ENCODE results near the gene ZNF282. TPM values are rescaled to one million over a fixed set of nuclear protein-coding genes. Genes with fewer than 3 reads are reported as not detected.

ZNF282 gene
- total and polyA plus RNA-seq, 9 of the 15 experiments (the other 6 are each of a cell fraction or from before 2014, with no cell fraction given), result 0.76 to 58.6 (median 17.4) TPM

DNA sequence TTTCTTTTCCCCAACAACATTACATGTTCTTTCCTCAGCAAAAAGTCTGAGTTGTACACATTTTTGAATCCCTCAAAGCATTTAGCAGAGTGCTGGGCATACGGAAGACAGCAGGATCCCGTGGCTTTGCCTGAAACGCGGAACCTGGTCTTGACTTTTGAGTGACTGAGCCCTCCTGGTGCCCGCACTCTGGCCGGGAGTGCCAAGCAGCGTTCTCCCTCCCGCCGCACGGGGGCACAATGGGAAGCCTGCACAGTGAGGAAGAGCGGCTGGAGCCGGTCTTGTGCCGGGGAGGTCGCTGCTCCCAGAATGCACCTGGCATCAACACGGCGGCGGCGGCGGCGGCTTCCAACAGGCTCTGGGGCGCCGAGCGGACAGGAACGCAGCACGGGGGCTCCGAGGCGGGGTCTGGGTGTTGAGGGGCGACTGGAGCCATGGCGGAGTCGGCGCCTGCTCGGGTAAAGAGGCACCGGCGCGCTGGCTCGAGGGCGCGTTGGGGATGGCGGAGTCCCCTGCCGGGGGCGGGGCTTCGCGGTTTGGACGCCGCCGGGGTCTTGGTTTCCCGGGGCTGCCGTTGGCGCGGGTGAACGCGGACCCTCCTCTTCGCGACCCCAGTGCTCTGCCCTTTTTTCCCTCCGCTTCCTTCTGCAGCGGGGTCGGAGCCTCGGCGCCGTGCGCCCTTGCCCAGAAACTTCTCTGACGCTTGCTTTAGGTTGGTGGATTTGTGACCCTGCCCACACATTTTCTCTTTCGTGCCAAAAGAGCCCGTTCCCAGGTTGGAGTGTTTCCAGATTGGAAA is 44.2 kb downstream of the ZNF282 start, which contains the start of gene ZNF212 (continued):
- TF ChIP-seq NR2C2 (CRISPR knock-in tag; IDR thresholded peaks at IDR 0.05) (no peak; the same call in 1 of the 2 replicates), NR2C2 (tag; IDR thresholded peaks at IDR 0.05) (peak; percentile 93), SMAD3 (CRISPR knock-in tag; conservative IDR thresholded peaks at IDR 0.05) (peak; percentile 73), U2AF1 (optimal IDR thresholded peaks at IDR 0.05; ENCODE audit: low read depth, low read length) (peak; percentile 82), SRSF3 (IDR thresholded peaks at IDR 0.05; ENCODE audit: insufficient read depth, low read length) (no peak), PHTF2 (CRISPR knock-in tag; IDR thresholded peaks at IDR 0.05) (no peak), EP400 (IDR thresholded peaks at IDR 0.05) (peak; percentile 87), DDX20 (tag; IDR thresholded peaks at IDR 0.05; ENCODE audit: low read depth) (no peak), THRAP3 (IDR thresholded peaks at IDR 0.05; ENCODE audit: borderline replicate concordance) (no peak), SLC30A9 (CRISPR knock-in tag; IDR thresholded peaks at IDR 0.05) (no peak), BRCA1 (IDR thresholded peaks at IDR 0.05) (no peak), BRCA1 (CRISPR knock-in tag; IDR thresholded peaks at IDR 0.05) (0 out of 2 replicates have a peak, but pooled peaks have one; percentile 86), SMC3 (conservative IDR thresholded peaks at IDR 0.05; ENCODE audit: insufficient read depth, low read depth, low read length) (peak; percentile 83), ZNF586 (CRISPR knock-in tag; conservative IDR thresholded peaks at IDR 0.05) (no peak)
- TF ChIP-seq, protein P1, sequence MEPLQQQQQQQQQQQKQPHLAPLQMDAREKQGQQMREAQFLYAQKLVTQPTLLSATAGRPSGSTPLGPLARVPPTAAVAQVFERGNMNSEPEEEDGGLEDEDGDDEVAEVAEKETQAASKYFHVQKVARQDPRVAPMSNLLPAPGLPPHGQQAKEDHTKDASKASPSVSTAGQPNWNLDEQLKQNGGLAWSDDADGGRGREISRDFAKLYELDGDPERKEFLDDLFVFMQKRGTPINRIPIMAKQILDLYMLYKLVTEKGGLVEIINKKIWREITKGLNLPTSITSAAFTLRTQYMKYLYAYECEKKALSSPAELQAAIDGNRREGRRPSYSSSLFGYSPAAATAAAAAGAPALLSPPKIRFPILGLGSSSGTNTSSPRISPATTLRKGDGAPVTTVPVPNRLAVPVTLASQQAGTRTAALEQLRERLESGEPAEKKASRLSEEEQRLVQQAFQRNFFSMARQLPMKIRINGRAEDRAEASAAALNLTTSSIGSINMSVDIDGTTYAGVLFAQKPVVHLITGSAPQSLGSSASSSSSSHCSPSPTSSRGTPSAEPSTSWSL (CRISPR knock-in tag; IDR thresholded peaks at IDR 0.05; ENCODE audit: borderline replicate concordance), result no peak
- TF ChIP-seq, protein P2, sequence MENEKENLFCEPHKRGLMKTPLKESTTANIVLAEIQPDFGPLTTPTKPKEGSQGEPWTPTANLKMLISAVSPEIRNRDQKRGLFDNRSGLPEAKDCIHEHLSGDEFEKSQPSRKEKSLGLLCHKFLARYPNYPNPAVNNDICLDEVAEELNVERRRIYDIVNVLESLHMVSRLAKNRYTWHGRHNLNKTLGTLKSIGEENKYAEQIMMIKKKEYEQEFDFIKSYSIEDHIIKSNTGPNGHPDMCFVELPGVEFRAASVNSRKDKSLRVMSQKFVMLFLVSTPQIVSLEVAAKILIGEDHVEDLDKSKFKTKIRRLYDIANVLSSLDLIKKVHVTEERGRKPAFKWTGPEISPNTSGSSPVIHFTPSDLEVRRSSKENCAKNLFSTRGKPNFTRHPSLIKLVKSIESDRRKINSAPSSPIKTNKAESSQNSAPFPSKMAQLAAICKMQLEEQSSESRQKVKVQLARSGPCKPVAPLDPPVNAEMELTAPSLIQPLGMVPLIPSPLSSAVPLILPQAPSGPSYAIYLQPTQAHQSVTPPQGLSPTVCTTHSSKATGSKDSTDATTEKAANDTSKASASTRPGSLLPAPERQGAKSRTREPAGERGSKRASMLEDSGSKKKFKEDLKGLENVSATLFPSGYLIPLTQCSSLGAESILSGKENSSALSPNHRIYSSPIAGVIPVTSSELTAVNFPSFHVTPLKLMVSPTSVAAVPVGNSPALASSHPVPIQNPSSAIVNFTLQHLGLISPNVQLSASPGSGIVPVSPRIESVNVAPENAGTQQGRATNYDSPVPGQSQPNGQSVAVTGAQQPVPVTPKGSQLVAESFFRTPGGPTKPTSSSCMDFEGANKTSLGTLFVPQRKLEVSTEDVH (IDR thresholded peaks at IDR 0.05; ENCODE audit: low read depth, partially characterized antibody), result no peak
- TF ChIP-seq, protein P3, sequence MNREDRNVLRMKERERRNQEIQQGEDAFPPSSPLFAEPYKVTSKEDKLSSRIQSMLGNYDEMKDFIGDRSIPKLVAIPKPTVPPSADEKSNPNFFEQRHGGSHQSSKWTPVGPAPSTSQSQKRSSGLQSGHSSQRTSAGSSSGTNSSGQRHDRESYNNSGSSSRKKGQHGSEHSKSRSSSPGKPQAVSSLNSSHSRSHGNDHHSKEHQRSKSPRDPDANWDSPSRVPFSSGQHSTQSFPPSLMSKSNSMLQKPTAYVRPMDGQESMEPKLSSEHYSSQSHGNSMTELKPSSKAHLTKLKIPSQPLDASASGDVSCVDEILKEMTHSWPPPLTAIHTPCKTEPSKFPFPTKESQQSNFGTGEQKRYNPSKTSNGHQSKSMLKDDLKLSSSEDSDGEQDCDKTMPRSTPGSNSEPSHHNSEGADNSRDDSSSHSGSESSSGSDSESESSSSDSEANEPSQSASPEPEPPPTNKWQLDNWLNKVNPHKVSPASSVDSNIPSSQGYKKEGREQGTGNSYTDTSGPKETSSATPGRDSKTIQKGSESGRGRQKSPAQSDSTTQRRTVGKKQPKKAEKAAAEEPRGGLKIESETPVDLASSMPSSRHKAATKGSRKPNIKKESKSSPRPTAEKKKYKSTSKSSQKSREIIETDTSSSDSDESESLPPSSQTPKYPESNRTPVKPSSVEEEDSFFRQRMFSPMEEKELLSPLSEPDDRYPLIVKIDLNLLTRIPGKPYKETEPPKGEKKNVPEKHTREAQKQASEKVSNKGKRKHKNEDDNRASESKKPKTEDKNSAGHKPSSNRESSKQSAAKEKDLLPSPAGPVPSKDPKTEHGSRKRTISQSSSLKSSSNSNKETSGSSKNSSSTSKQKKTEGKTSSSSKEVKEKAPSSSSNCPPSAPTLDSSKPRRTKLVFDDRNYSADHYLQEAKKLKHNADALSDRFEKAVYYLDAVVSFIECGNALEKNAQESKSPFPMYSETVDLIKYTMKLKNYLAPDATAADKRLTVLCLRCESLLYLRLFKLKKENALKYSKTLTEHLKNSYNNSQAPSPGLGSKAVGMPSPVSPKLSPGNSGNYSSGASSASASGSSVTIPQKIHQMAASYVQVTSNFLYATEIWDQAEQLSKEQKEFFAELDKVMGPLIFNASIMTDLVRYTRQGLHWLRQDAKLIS (CRISPR knock-in tag; IDR thresholded peaks at IDR 0.05), result peak; percentile 86
- TF ChIP-seq, protein P4, sequence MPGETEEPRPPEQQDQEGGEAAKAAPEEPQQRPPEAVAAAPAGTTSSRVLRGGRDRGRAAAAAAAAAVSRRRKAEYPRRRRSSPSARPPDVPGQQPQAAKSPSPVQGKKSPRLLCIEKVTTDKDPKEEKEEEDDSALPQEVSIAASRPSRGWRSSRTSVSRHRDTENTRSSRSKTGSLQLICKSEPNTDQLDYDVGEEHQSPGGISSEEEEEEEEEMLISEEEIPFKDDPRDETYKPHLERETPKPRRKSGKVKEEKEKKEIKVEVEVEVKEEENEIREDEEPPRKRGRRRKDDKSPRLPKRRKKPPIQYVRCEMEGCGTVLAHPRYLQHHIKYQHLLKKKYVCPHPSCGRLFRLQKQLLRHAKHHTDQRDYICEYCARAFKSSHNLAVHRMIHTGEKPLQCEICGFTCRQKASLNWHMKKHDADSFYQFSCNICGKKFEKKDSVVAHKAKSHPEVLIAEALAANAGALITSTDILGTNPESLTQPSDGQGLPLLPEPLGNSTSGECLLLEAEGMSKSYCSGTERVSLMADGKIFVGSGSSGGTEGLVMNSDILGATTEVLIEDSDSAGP (CRISPR knock-in tag; IDR thresholded peaks at IDR 0.05), result no peak
